ENCODE data around the gene COL20A1.
"Not testable (repeated sequence)": the region's sequence is repeated elsewhere in the genome, so short reads cannot be mapped to it uniquely, and the experiment has no call there.

Gene COL20A1

DNA sequence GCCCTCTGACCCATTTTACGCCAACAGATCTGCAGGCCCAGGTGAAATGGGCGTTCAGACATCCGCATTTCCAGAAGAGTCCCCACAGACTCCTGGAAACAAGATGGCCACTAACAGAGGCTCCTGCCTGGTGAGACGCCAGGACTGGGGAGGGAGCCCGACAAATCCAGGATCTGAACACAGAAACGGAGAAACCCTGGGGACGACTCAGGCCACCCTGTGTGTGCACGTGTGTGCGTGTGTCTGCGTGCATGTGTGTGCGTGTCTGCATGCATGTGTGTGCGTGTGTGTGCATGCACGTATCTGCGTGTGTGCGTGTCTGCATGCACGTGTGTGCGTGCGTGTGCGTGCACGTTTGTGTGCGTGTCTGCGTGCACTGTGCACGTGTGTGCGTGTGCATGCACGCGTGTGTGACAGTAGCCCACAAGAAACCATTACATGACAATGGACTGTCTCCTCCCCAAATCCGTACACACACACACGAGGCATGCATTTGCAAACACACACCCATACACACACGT is 43.3 kb downstream of the COL20A1 start:
- DNase-seq, result no peak

DNA sequence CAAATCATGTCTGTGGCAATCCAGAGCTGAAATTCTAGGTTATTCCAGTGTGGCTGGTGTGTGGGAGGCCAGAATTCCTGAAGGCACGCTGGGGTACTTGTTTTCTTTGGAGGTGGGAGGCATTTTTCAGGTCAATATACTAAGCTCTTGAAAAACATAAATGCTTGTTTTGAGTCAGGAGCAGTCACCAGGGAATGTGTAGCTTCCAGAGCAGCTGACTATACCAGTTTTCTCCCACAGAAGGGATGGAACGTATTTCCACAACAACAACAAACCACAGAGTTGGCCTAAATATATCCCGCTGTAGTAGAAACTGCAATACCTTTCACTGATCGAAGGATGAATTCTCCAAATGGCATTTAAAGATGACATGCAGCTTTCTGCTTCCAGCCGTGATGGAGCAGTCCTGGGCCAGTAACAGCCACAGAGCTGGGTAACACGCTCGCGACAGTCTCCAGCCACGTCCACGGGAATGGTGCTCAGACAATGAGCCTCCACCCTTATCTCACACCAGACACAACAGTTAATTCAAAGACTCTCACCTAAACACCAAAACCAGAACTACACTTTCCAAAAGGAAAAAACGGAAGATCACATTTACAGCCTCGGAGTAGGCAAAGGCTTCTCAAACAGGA is 44.9 kb downstream of the COL20A1 start:
- no peak for DNase-seq

DNA sequence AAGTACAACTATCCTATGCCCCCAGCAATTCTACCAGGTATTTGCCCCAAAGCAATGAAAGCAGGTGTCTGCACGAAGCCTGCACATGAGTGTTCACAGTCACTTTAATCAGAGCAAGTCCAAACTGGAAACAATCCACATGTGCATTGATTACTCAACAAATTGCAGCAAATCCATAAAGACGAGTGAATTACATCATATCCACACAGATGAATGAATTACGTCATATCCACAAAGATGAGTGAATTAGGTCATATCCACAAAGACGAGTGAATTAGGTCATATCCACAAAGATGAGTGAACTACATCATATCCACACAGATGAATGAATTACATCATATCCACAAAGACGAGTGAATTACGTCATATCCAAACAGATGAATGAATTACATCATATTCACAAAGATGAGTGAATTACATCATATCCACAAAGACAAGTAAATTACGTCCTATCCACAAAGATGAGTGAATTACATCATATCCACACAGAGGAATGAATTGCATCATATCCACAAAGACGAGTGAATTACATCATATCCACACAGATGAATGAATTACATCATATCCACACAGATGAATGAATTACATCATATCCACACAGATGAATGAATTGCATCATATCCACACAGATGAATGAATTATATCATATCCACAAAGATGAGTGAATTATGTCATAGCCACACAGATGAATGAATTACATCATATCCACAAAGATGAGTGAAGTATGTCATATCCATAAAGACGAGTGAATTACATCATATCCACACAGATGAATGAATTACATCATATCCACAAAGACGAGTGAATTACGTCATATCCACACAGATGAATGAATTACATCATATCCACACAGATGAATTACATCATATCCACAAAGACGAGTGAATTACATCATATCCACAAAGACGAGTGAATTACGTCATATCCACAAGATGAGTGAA is 46.4 kb downstream of the COL20A1 start:
- not testable (repeated sequence) for DNase-seq

DNA sequence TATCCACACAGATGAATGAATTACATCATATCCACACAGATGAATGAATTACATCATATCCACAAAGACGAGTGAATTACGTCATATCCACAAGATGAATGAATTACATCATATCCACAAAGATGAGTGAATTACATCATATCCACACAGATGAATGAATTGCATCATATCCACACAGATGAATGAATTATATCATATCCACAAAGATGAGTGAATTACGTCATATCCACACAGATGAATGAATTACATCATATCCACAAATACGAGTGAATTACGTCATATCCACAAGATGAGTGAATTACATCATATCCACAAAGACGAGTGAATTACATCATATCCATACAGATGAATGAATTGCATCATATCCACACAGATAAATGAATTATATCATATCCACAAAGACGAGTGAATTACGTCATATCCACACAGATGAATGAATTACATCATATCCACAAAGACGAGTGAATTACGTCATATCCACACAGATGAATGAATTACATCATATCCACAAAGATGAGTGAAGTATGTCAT is 47.2 kb downstream of the COL20A1 start:
- not testable (repeated sequence) for DNase-seq

GRCh38 chr20:63342561-63343459 is 49.8 kb downstream of the COL20A1 start:
- DNase-seq, result no peak

DNA sequence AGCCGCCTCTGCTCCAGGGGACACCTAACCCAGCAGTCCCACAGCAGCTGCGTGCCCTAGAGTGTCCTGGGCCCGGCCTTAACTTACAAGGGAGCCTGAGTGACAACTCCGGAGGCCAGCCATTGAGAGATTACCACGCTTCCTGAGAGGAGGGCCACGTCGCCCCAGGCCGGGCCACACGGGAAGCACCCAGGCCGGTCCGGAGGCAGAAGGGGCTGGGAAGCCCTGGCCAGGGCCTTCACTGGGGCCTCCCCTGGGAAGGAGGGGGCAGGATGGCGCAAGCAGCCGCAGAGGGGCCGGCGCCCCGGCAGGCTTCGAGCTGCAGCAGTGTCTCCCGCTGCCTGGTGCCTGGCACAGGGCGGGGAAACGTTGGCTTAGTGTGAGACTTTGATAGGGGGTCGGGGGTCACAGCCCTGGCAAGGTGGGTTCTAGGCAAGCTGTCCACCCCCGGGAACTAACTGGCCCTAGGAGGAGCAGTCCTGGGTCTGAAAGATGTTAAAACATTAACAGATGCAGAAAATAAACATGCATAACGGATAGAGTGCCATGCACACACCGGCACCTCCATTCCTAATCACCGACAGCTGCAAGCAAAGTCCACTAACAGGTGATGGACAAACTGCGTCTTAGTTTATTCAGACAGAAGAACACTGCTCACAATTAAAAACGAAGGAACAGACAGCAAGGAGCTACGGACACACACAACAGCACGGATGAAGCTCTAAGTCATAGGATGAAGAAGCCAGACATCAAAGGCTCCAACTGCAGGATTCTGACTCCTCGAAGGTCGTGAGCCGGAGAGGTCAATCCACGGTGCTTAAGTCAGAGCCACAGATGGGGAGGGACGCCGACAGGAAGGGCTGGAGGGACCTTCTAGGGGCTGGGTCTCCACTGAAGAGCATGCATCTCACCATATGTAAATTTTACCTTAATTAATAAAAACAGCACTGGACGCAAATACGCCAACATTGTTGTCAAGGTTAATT is 50.8 kb downstream of the COL20A1 start:
- no peak for DNase-seq

- no peak for DNase-seq
These were observed 51.8 kb downstream of the COL20A1 start for GRCh38 chr20:63344616-63345327.

DNA sequence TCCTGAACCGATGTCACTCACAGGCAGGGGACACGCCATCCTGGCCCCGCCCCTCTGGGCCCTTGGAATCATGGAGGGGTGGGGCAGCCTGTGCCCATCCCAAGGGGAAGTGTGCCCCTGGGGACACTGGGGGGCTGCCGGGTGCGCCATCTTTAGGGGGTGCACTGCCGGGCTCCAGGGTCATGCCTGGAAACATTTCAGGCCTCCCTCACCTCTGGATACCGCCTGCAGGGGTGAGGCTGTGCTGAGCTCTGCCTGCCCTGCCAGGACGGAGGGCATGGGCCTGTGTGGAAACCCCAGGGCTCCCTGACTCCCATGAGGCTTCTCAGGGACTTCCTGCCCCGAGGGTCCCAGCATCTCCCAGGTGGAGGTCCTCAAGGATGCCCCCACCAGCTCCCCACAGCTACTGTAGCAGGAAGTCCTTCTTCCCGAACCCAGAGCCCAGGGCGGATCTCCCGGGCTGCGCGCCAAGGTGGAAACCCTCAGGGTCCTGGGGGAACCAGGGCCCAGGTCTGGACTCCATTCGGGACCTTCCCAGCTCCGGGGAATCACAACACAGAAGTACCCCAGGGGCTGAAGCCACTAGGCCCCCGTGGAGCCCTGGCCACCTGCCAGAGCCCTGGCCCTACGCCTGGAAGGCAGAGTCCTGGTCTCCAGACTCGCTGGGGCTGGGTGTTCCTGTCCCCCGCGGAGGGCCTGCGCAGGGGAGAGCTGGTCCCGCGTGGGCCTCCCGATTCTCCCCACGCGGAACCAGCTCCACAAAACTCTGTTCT is 52.5 kb downstream of the COL20A1 start:
- no peak for DNase-seq

- DNase-seq, result no peak
These were observed 53.4 kb downstream of the COL20A1 start for GRCh38 chr20:63346131-63347080.

DNA sequence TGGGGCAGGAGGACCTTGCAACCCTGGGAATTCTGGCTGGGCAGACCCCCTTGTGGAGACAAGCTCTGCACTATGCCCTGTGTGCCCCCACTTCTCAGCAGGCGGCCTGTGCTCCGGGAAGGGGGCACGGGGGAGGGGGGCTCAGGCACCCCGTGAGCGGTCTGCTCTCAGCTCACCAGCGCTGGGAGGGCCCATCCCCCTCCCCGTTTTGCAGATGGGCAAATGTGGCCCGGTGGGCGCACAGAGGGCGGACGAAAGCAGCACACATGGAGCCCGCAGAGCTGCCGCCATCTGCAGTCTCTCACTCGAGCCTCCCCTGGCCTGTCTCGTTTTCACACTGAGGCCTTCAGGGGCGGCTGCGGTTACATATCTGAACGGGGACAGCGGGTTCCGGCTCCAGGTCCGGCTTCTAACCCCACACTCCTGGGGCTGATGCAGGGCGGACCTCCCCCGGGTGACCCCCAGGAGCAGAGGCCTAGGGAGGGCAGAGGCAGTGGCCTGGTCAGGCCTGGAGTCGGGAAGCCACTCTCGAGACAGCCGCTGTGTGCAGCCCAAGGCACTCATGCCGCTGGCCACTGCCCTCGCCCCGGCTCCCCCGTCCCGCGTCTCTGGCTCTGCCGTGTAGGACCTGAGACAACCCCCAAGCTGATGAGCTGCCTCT is 54.2 kb downstream of the COL20A1 start:
- no peak for DNase-seq

- DNase-seq, result no peak
These were observed 55.2 kb downstream of the COL20A1 start for GRCh38 chr20:63347950-63348827.

DNA sequence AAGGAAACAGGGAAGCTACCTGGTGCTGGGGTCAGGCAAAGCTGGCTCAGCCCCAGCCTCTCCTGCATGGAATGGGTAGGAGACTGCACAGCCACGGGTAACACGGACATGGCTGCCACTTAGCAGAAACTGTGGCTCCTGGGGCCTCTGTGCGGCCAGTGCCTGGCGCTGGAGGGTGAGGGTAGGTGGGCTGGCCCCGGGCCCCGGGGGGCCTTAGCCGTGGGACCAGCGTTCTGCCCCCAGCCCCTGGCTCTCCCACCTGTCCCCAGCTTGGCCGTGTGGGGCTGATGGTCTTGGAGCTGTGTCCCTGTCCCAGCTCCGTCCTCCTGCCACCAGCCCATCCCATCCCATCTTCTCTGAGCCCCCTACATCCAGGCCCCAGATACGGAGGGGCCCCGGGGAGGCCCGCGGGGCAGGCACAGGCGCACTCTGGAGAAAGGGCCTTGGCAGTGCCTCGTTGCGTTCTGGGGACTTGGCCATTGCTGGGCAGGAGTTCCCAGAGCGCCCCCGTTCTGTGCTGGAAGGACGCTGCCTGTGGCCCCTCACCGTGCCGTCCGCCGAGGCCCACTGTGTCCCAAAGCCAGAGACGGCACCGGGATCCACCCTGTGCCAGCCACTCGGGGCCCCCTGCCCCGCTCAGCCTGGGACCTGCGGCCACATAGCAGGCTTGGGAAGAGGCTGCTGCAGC is 56.0 kb downstream of the COL20A1 start:
- no peak for DNase-seq

DNA sequence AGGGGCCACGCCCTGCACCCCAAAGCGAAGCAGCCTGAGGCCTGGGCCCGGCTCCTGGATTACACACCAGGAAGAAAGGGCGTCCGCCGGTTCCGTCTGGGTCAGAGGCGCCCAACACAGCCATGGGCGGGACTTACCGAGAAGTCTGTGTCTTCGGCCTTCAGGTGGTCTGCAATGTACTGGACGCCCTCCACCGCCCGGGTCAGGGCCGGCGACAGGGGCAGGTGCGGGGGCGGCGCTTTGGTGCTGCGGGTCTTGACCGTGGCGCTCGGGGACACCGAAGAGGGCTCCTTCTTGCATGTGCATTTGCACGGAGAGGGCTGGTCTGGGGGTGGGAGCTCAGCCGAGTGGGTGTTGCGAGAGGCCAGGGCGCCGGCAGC is 56.5 kb downstream of the COL20A1 start:
- no peak for DNase-seq

DNA sequence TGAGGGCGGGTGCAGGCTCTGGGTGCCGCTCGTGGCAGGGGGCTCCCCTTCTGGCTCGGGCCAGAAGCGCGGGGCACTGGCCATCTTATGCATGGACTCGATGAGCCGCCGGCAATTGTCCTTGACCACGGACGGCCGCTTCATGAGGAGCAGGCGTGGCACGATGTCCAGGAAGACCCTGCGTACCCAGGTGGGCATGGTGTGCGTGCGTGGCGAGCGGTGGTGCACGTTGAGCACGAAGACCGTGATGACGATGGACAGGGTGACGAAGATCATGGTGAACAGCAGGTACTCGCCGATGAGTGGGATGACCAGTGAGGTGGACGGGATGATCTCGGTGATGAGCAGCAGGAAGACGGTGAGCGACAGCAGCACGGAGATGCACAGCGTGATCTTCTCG is 57.2 kb downstream of the COL20A1 start:
- no peak for DNase-seq

DNA sequence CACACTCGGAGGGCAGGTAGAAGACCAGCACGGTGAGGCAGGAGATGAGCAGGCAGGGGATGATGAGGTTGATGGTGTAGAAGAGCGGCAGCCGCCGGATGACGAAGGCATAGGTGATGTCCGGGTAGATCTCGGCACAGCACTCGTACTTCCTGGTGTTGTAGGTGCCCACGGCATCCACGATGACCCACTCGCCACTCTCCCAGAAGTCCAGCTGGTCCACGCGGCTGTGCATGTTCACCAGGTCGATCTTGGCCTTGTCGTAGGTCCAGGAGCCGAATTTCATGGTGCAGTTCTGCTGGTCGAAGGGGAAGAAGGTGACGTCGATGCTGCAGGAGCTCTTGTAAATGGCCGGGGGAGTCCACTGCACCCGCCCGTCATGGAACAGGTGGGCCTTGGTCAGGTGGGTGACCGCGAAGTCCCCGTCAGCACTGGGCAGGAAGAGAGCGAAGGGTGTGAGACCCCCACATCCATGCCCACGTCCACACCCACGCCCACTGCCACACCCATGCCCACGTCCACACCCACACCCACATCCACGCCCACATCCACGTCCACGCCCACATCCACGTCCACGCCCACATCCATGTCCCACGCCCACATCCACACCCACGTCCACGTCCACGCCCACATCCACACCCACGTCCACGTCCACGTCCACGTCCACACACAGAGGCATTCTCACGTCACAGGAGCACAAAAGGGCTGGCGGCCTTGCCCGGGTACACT is 57.8 kb downstream of the COL20A1 start:
- DNase-seq, result no peak

DNA sequence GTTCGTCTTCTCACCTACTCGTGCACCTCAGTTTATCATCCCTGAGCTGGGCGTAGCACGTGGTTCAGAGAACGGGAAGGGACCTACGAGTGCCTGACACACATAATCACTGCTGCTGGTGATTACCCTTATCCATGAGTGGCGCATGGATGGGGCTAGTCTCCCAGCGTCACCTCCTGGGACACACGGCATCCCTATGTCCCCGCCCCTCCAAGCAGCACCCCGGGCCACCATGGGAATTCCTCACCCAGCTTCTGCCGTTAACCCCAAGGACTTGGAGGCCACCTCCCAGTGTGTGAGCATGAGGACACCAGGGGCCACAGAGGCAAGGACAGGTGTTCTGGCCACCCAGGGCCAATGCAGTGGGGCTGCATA is 58.3 kb downstream of the COL20A1 start:
- no peak for DNase-seq

Measured in islet precursor cell (in vitro differentiated cells).